KOPT-K1 (cell line): Measurements from ENCODE around the gene SERPINA10.

Source experiments
- H3K27ac ChIP-seq: fragments of 200-600 bp; sonication (generic); 2 replicates; pipeline ENCODE4 v1.5.1; 2016; ENCODE audit warnings: antibody characterized with exemption, mild to moderate bottlenecking, low read depth, low read length; ENCODE audit not compliant: poor library complexity, severe bottlenecking
- H3K36me3 ChIP-seq: fragments of 200-600 bp; sonication (generic); 2 replicates; pipeline ENCODE4 v1.5.1; 2017; ENCODE audit warnings: antibody characterized with exemption, mild to moderate bottlenecking, low read length, moderate library complexity; ENCODE audit not compliant: insufficient read depth
- H3K9me3 ChIP-seq: fragments of 200-600 bp; sonication (generic); 2 replicates; pipeline ENCODE4 v1.5.1; 2017; ENCODE audit warnings: antibody characterized with exemption, low read length, mild to moderate bottlenecking; ENCODE audit not compliant: insufficient read depth, poor library complexity, severe bottlenecking

SERPINA10 gene

GRCh38 chr14:94292872-94293577, at the start of gene SERPINA10:
Gene SERPINA10, minus strand, starts transcription at chr14:94293268. Its CDS starts 2,675 bp downstream, at chr14:94290593.
- no peak within 1 kb of the TSS for H3K27ac ChIP-seq
- no peaks in the 10 kb centered on the region for H3K9me3 ChIP-seq
- no peaks in the 10 kb centered on the region for H3K36me3 ChIP-seq

- Histone ChIP-seq H3K36me3 (no peaks in the 10 kb centered on the region), H3K27ac (no peak overlapping the region), H3K9me3 (no peaks in the 10 kb centered on the region)
Measured at GRCh38 chr14:94342334-94342934, 49.4 kb upstream of the SERPINA10 start.

GRCh38 chr14:94341656-94342333, 48.7 kb upstream of the SERPINA10 start:
- Histone ChIP-seq H3K36me3 (no peaks in the 10 kb centered on the region), H3K9me3 (no peaks in the 10 kb centered on the region), H3K27ac (no peak overlapping the region)

GRCh38 chr14:94340533-94340932, 47.5 kb upstream of the SERPINA10 start:
- Histone ChIP-seq H3K9me3 (no peaks in the 10 kb centered on the region), H3K27ac (no peak overlapping the region), H3K36me3 (no peaks in the 10 kb centered on the region)

- Histone ChIP-seq H3K36me3 (no peaks in the 10 kb centered on the region), H3K9me3 (no peaks in the 10 kb centered on the region), H3K27ac (no peak overlapping the region)
Measured at GRCh38 chr14:94338023-94338422, 45.0 kb upstream of the SERPINA10 start.

GRCh38 chr14:94337274-94337673, 44.2 kb upstream of the SERPINA10 start:
- no peaks in the 10 kb centered on the region for H3K36me3 ChIP-seq
- no peak overlapping the region for H3K27ac ChIP-seq
- no peaks in the 10 kb centered on the region for H3K9me3 ChIP-seq

GRCh38 chr14:94334872-94335271, 41.8 kb upstream of the SERPINA10 start:
- Histone ChIP-seq H3K9me3 (no peaks in the 10 kb centered on the region), H3K27ac (no peak overlapping the region), H3K36me3 (no peaks in the 10 kb centered on the region)

- Histone ChIP-seq H3K9me3 (no peaks in the 10 kb centered on the region), H3K36me3 (no peaks in the 10 kb centered on the region), H3K27ac (no peak overlapping the region)
Measured at GRCh38 chr14:94332587-94332986, 39.5 kb upstream of the SERPINA10 start.

GRCh38 chr14:94332063-94332583, 39.1 kb upstream of the SERPINA10 start:
- Histone ChIP-seq H3K27ac (no peak overlapping the region), H3K9me3 (no peaks in the 10 kb centered on the region), H3K36me3 (no peaks in the 10 kb centered on the region)

GRCh38 chr14:94331462-94331861, 38.4 kb upstream of the SERPINA10 start:
- Histone ChIP-seq H3K27ac (no peak overlapping the region), H3K9me3 (no peaks in the 10 kb centered on the region), H3K36me3 (no peaks in the 10 kb centered on the region)

- Histone ChIP-seq H3K27ac (no peak overlapping the region), H3K9me3 (no peaks in the 10 kb centered on the region)
Measured at GRCh38 chr14:94330857-94331256, 37.8 kb upstream of the SERPINA10 start.

GRCh38 chr14:94330432-94330831, 37.4 kb upstream of the SERPINA10 start:
- Histone ChIP-seq H3K36me3 (no peaks in the 10 kb centered on the region), H3K27ac (no peak overlapping the region), H3K9me3 (no peaks in the 10 kb centered on the region)

More at GRCh38 chr14:94330857-94331256, 37.8 kb upstream of the SERPINA10 start:
- no peaks in the 10 kb centered on the region for H3K36me3 ChIP-seq

- H3K36me3 ChIP-seq, result no peaks in the 10 kb centered on the region
- H3K9me3 ChIP-seq, result no peaks in the 10 kb centered on the region
- H3K27ac ChIP-seq, result no peak overlapping the region
Measured at GRCh38 chr14:94329857-94330256, 36.8 kb upstream of the SERPINA10 start.

GRCh38 chr14:94328196-94328595, 35.1 kb upstream of the SERPINA10 start:
- Histone ChIP-seq H3K36me3 (no peaks in the 10 kb centered on the region), H3K9me3 (no peaks in the 10 kb centered on the region), H3K27ac (no peak overlapping the region)
